CMK (cell line): ENCODE data around the gene ARAF.

Experiments
- DNase-seq: peaks from one replicate; pipeline ENCODE4 v3.0.0-alpha.2; 2010; ENCODE audit warnings: low read depth

ARAF gene

DNA sequence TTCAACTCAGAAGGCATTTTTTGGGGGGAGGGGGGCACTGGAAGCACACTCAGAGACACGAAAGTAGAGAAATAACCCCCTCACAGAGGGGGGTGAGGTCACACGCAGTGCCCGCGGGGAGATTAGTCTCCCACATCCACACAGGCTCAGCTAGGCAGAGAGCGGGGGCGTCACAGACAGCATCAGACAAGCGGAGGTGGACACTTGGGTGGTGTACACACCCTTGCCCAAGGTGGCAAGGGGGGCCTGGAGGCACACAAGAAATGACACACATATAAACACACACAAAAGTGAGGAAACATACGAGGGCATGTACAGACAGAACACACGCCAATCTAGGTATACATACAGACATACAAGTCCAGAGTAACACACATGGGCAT is 59.3 kb downstream of the ARAF start:
- DNase-seq, result no peak
